Measurements from ENCODE around the gene DIPK2B.

The DIPK2B gene

GRCh38 chrX:45230410-45230809 is 29.7 kb upstream of the DIPK2B start:
- DNase-seq (ENCODE audit: extremely low read depth, insufficient read length): no peak
- no peaks in the 10 kb centered on the region for H3K36me3 ChIP-seq (ENCODE audit: control insufficient read depth, insufficient read depth, low read length)
- TF ChIP-seq CTCF (IDR thresholded peaks at IDR 0.05; ENCODE audit: insufficient read depth, low read length, poor library complexity, severe bottlenecking): no peak
- no peak overlapping the region for H3K4me3 ChIP-seq (replicated peaks; ENCODE audit: low read depth, low read length)
- H3K27me3 ChIP-seq (replicated peaks; ENCODE audit: control insufficient read depth, insufficient read depth, low read length): no peaks in the 10 kb centered on the region

GRCh38 chrX:45229348-45229747 is 28.7 kb upstream of the DIPK2B start:
- Histone ChIP-seq H3K36me3 (ENCODE audit: control insufficient read depth, insufficient read depth, low read length) (no peaks in the 10 kb centered on the region), H3K27me3 (replicated peaks; ENCODE audit: control insufficient read depth, insufficient read depth, low read length) (no peaks in the 10 kb centered on the region), H3K4me3 (replicated peaks; ENCODE audit: low read depth, low read length) (no peak overlapping the region)
- DNase-seq (ENCODE audit: extremely low read depth, insufficient read length): no peak
- TF ChIP-seq CTCF (IDR thresholded peaks at IDR 0.05; ENCODE audit: insufficient read depth, low read length, poor library complexity, severe bottlenecking): no peak

DNA sequence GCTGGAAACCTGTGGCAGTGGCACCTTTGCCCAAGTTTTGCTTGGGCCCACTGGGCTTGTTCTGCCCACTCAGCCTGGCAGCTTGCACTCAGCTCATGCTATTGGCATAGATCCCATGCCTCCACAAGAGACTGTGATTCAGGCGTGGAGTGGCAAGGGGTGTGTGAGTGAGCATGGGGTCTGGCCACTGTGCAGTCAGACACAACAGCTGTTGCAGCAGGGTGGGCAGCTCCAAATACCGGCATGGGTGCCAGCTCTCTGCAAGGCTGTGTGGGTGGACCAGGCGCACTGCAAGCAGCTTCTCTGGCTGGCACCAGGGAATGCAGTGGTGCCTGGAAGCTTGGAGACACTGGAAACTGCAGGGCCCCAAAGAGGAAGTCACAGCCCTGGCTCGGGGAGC is 27.4 kb upstream of the DIPK2B start:
- Histone ChIP-seq H3K4me3 (replicated peaks; ENCODE audit: low read depth, low read length) (no peak overlapping the region), H3K27me3 (replicated peaks; ENCODE audit: control insufficient read depth, insufficient read depth, low read length) (no peaks in the 10 kb centered on the region), H3K36me3 (ENCODE audit: control insufficient read depth, insufficient read depth, low read length) (no peaks in the 10 kb centered on the region)
- no peak for DNase-seq (ENCODE audit: extremely low read depth, insufficient read length)
- no peak for TF ChIP-seq CTCF (IDR thresholded peaks at IDR 0.05; ENCODE audit: insufficient read depth, low read length, poor library complexity, severe bottlenecking)

GRCh38 chrX:45208121-45208856 is 7.6 kb upstream of the DIPK2B start:
- no peaks in the 10 kb centered on the region for H3K27me3 ChIP-seq (replicated peaks; ENCODE audit: control insufficient read depth, insufficient read depth, low read length)
- H3K4me3 ChIP-seq (replicated peaks; ENCODE audit: low read depth, low read length): no peak overlapping the region
- TF ChIP-seq CTCF (IDR thresholded peaks at IDR 0.05; ENCODE audit: insufficient read depth, low read length, poor library complexity, severe bottlenecking): no peak
- no peaks in the 10 kb centered on the region for H3K36me3 ChIP-seq (ENCODE audit: control insufficient read depth, insufficient read depth, low read length)
- no peak for DNase-seq (ENCODE audit: extremely low read depth, insufficient read length)

- Histone ChIP-seq H3K27me3 (replicated peaks; ENCODE audit: control insufficient read depth, insufficient read depth, low read length) (peaks cover 1% of the 10 kb centered on the region), H3K4me3 (replicated peaks; ENCODE audit: low read depth, low read length) (no peak overlapping the region), H3K36me3 (ENCODE audit: control insufficient read depth, insufficient read depth, low read length) (no peaks in the 10 kb centered on the region)
- no peak for TF ChIP-seq CTCF (IDR thresholded peaks at IDR 0.05; ENCODE audit: insufficient read depth, low read length, poor library complexity, severe bottlenecking)
- DNase-seq (ENCODE audit: extremely low read depth, insufficient read length): no peak
Observed at GRCh38 chrX:45202171-45202570, 1.5 kb upstream of the DIPK2B start.

- TF ChIP-seq CTCF (IDR thresholded peaks at IDR 0.05; ENCODE audit: insufficient read depth, low read length, poor library complexity, severe bottlenecking): no peak
- Histone ChIP-seq H3K27me3 (replicated peaks; ENCODE audit: control insufficient read depth, insufficient read depth, low read length) (peaks cover 1% of the 10 kb centered on the region), H3K36me3 (ENCODE audit: control insufficient read depth, insufficient read depth, low read length) (no peaks in the 10 kb centered on the region), H3K4me3 (replicated peaks; ENCODE audit: low read depth, low read length) (no peak overlapping the region)
- DNase-seq (ENCODE audit: extremely low read depth, insufficient read length): no peak
Observed at GRCh38 chrX:45198706-45199105, 2.0 kb downstream of the DIPK2B start.

All from GM06990 (cell line).